Measurements from ENCODE around the gene MGAT5.

MGAT5 gene

GRCh38 chr2:134305109-134305491 is 51.2 kb downstream of the MGAT5 start:
- DNase-seq (ENCODE audit: low read depth in 2 of 2) = no peak

GRCh38 chr2:134306521-134306920 is 52.6 kb downstream of the MGAT5 start:
- DNase-seq (ENCODE audit: low read depth in 2 of 2) = no peak

GRCh38 chr2:134307334-134307733 is 53.5 kb downstream of the MGAT5 start:
- DNase-seq (ENCODE audit: low read depth in 2 of 2) = no peak

- no peak for DNase-seq (ENCODE audit: low read depth in 2 of 2)
Observed at GRCh38 chr2:134308474-134309385, 54.9 kb downstream of the MGAT5 start.

GRCh38 chr2:134310107-134311079 is 56.5 kb downstream of the MGAT5 start:
- DNase-seq (ENCODE audit: low read depth in 2 of 2) = no peak

- DNase-seq (ENCODE audit: low read depth in 2 of 2) = no peak
Observed at GRCh38 chr2:134312482-134312881, 58.6 kb downstream of the MGAT5 start.

- DNase-seq (ENCODE audit: low read depth in 2 of 2) = no peak
Observed at GRCh38 chr2:134314202-134314601, 60.3 kb downstream of the MGAT5 start.

GRCh38 chr2:134314681-134315368 is 61.0 kb downstream of the MGAT5 start:
- DNase-seq (ENCODE audit: low read depth in 2 of 2) = no peak

GRCh38 chr2:134315471-134315870 is 61.6 kb downstream of the MGAT5 start:
- no peak for DNase-seq (ENCODE audit: low read depth in 2 of 2)

GRCh38 chr2:134319596-134320254 is 65.9 kb downstream of the MGAT5 start:
- DNase-seq (ENCODE audit: low read depth in 2 of 2) = no peak

GRCh38 chr2:134320930-134321329 is 67.1 kb downstream of the MGAT5 start:
- no peak for DNase-seq (ENCODE audit: low read depth in 2 of 2)

GRCh38 chr2:134323777-134324176 is 69.9 kb downstream of the MGAT5 start:
- no peak for DNase-seq (ENCODE audit: low read depth in 2 of 2)

- no peak for DNase-seq (ENCODE audit: low read depth in 2 of 2)
Observed at GRCh38 chr2:134324430-134324829, 70.6 kb downstream of the MGAT5 start.

GRCh38 chr2:134324947-134325346 is 71.1 kb downstream of the MGAT5 start:
- DNase-seq (ENCODE audit: low read depth in 2 of 2) = no peak

- DNase-seq (ENCODE audit: low read depth in 2 of 2) = no peak
Observed at GRCh38 chr2:134325696-134326095, 71.8 kb downstream of the MGAT5 start.

GRCh38 chr2:134327367-134327766 is 73.5 kb downstream of the MGAT5 start:
- DNase-seq (ENCODE audit: low read depth in 2 of 2) = no peak

GRCh38 chr2:134331081-134331480 is 77.2 kb downstream of the MGAT5 start:
- no peak for DNase-seq (ENCODE audit: low read depth in 2 of 2)

- no peak for DNase-seq (ENCODE audit: low read depth in 2 of 2)
Observed at GRCh38 chr2:134333646-134334189, 79.8 kb downstream of the MGAT5 start.

GRCh38 chr2:134334542-134335353 is 80.9 kb downstream of the MGAT5 start:
- no peak for DNase-seq (ENCODE audit: low read depth in 2 of 2)

- DNase-seq (ENCODE audit: low read depth in 2 of 2) = no peak
Observed at GRCh38 chr2:134335601-134336000, 81.7 kb downstream of the MGAT5 start.

Measured in fibroblast of skin of left biceps (primary cell).